ENCODE data around the gene MTO1.
"Not testable (repeated sequence)": the region's sequence is repeated elsewhere in the genome, so short reads cannot be mapped to it uniquely, and the experiment has no call there.

Gene MTO1

DNA sequence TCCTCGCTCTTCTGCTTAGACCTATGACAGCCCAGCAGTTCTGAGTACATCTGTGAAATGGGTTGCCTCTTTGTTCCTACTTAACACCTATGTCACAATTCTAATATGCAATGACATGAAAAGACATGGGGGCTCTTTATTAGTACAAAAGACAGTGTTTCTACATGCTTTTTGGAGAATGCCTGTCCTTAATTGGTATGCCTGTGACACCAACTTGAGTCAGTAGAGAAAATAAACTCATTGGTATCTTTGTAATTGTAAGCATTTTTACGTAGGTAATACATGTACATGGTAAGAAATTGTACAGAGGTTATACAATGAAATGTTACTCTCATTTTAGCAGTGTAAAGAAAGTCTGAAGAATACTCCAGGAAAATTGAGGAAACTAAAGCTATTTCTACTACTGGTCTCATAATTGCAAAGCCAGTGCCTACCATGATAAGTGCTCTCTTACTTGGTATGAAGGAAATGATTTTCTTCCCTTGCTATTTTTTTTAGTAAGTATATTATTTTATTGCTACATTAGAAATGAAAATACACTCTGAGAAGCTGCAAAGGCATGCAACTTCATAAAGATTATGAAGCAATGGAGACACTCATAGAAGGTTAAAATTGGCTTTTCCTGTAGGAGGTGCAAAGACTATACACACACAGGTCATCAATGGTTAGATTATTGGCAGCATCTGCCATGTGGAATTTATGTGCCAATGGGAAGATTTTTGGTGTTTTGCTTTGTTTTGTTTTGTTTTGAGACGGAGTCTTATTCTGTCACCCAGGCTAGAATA is 64.2 kb downstream of the MTO1 start:
- no peak for DNase-seq (ENCODE audit: low read depth in 2 of 2)

DNA sequence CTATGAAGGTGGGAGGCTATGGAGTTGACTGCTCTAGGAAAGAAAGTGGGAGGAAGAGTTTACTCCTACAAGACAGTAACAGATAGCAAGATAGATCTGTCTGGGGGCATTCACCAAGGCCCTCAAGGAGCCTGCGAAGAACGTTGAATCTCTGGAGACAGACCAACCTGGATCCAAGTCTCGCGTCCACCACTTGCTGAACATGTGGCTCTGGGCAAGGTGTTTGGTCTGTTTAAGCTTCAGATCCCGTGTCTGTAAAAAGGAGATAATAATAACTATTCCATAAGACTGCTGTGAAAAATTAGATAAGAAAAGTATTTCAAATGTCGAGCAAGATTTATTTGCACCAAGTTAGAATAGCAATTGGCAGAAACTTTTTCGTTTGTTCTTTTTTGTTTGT is 67.4 kb downstream of the MTO1 start:
- no peak for DNase-seq (ENCODE audit: low read depth in 2 of 2)

DNA sequence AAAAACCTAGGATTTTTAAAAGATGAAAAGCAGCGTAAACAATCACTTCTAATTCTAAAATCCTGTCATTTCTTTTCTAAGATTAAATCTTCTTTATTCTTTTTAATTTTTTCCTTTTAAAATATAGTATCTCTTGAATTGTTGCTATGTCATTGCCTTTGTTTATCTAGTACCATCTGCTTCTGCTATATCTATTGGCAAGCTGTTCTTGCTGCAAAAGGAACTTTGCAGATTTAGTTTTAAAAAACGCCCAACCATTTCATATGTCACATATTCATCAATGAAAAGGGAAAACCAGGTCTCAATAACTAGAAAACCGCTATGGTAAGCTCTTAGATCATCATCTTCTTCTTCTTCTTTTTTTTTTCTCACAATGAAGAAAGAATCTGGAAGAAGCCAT is 70.8 kb downstream of the MTO1 start:
- DNase-seq (ENCODE audit: low read depth in 2 of 2): no peak

DNA sequence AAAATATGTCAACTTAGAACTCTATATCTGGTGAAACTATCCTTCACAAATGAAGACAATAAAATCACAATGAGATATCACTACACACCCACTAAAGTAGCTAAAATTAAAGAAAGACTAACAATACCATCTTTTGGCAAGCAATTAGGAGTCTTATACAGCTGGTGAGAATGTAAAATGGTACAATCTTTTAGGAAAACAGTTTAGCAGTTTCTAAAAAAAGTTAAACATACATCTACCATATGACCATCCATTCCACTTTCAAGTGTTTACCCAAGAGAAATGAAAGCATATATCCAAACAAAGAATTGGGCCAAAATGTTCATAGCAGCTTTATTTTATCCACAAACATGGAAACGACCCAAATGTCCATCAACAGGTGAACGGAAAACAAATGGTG is 73.1 kb downstream of the MTO1 start:
- DNase-seq (ENCODE audit: low read depth in 2 of 2): no peak

DNA sequence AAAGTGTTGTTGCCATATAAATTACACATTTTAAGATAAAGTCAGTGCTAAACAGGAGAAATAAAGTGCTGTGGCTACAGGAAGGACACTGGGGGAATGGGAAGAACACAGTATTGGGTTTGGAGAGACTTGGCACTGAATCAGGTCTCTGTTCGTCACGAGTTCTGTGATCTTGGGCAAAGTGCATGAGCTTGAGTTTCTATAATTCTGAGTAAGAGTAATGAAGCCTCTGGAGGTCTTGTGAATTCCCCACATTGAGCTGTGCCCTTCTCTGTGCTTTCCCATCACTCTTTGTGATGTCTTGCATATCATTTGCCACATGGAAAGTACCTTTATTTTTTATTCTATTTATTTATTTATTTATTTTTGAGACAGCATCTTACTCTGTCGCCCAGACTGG is 76.1 kb downstream of the MTO1 start:
- no peak for DNase-seq (ENCODE audit: low read depth in 2 of 2)

DNA sequence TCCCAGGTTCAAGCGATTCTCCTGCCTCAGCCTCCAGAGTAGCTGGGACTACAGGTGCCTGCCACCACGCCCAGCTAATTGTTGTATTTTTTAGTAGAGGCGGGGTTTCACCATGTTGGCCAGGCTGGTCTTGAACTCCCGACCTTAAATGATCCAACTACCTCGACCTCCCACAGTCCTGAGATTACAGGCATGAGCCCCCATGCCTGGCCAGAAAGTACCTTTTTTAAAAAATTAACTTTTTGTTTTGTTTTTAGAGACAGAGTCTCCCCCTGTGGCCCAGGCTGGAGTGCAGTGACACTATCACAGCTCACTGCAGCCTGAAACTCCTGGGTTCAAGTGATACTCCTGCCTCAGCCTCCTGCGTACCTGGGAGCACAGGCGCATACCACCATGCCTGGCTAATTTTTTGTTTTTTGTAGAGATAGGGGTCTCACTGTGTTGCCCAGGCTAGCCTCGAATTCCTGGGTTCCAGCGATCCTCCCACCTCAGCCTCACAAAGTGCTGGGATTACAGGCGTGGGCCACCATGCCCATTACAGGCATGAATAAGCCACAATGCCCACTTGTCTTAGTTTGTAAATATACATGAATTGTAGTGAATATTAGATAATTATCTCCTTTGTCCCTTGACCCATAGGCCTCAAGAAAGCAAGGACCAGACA is 76.7 kb downstream of the MTO1 start:
- no peak for DNase-seq (ENCODE audit: low read depth in 2 of 2)

DNA sequence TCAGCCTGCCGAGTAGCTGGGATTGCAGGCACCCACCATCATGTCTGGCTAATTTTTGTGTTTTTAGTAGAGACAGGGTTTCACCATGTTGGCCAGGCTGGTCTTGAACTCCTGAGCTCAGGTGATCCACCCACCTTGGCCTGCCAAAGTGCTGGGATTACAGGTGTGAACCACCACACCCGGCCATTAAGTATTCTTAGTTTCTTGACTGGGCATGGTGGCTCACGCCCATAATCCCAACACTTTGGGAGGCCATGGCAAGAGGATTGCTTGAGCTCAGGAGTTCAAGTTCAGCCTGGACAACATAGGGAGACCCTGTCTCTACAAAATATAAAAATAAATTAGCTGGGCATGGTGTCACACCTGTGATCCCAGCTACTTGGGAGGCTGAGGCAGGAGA is 80.9 kb downstream of the MTO1 start:
- DNase-seq (ENCODE audit: low read depth in 2 of 2): not testable (repeated sequence)

DNA sequence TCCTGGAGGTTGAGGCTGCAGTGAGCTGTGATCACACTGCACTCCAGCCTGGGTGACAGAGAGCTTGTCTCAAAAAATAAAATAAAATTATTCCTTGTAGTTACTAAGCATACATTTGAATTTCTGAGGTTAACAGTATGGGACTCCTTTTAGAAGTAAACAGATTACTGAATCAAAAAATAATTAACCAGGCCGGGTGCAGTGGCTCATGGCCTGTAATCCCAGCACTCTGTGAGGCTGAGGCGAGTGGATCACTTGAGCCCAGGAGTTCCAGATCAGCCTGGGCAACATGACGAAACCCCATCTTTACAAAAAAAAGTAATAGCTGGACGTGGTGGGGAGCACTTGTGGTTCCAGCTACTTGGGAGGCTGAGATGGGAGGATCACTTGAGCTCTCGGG is 81.4 kb downstream of the MTO1 start:
- DNase-seq (ENCODE audit: low read depth in 2 of 2): no peak

DNA sequence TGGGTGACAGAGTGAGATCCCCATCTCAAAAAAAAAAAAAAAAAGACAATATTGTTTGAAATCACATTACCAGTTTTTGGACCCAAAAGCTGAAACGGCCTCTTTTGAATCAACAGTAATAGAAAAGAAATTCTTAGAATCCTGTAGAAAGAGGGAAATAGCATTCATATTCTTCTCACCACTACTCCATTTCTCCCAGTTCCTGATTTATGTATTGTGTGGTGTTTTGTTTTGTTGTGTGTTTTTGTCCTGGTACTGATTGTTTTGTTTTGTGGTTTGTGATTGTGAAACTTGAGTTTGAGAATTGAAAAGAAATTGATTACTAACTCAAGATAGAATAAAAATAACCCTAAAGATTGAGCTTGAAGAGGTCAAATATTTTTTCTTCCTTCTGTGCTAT is 85.5 kb downstream of the MTO1 start:
- DNase-seq (ENCODE audit: low read depth in 2 of 2): no peak

DNA sequence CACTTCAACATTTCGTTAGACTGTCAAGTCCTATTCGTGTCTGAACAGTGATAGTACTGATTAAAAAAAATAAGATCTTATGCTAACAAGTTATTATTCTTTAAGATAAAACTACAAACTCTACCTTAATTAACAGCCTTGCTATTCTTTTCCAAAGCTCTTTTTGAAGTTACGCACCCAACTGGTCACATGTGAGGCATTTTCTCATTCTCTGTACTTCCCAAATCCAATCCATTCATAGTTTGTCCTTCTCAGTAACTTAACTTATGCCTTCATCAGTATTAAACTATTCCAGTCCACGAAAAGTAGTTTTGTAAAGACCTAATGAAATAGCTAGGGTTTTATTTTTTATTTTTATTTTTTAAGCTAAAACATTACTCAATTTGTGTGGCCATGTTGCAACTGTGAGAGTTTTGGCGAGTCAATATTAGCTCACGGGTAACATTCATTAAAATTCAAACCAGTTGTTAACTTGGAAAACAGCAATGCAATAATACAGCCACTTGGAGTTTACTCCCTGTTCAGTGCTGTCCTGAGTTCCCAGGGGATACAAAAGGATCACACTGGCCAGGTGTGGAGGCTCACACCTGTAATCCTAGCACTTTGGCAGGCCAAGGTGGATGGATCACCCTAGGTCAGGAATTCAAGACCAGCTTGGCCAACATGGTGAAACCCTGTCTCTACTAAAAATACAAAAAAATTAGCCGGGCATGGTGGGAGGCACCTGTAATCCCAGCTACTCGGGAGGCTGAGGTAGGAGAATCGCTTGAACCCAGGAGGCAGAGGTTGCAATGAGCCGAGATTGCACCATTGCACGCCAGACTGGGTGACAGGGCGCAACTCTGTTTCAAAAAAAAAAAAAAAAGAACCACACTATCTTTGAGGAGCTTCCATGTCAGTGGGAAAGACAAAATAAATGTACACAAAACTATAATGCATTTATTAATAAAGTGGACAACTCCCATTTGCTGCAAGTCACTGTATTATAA is 87.2 kb downstream of the MTO1 start:
- DNase-seq (ENCODE audit: low read depth in 2 of 2): no peak

DNA sequence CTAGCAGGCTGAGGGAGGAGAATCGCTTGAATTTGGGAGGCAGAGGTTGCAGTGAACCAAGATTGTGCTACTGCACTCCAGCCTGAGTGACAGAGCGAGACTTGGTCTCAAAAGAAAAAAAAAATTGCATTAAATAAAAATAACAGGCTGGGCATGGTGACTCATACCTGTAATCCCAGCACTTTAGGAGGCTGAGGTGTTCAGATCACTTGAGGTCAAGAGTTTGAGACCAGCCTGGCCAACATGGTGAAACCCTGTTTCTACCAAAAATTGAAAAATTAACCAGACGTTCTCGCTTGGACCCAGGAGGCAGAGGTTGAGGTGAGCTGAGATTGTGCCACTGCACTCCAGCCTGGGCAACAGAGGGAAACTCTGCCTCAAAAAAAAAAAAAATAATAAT is 89.6 kb downstream of the MTO1 start:
- DNase-seq (ENCODE audit: low read depth in 2 of 2): not testable (repeated sequence)

DNA sequence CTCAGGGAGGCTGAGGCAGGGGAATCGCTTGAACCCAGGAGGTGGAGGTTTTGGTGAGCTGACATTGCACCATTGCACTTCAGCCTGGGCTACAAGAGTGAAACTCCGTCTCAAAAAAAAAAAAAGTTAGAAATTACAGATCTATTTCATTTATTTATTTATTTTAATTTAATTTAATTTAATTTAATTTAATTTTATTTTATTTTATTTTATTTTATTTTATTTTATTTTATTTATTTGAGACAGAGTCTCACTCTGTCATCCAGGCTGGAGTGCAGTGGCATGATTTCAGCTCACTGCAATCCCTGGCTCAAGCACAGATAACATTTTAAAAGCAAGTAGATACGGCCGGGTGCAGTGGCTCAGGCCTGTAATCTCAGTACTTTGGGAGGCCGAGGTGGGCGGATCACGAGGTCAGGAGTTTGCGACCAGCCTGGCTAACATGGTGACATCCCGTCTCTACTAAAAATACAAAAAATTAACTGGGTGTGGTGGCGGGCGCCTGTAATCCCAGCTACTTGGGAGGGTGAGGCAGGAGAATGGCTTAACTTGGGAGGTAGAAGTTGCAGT is 93.9 kb downstream of the MTO1 start:
- not testable (repeated sequence) for DNase-seq (ENCODE audit: low read depth in 2 of 2)

DNA sequence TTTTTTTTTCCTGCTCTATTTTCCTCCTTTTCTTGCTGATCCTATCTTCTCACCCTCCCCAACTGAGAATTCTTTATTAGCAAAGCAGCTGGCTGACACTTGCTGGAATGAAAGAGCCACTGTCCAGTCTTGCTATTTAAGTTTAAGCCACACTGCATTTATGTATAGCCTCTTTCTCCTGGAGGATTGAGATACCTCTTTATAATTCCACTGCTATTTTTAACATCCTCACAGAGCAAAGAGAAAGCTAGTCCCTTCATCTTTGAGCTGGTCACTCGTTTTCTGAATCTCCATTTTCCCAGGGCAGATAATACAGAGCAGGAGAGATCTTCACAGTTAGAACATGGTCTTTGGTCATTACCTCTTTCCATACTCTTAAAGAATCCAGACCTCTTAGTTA is 95.3 kb downstream of the MTO1 start:
- no peak for DNase-seq (ENCODE audit: low read depth in 2 of 2)

Data from stimulated activated CD8-positive, alpha-beta memory T cell treated with anti-CD3 and anti-CD28 coated beads, Interleukin-2, amount 100 ng/mL, for 1 hour (primary cell).